Tibial nerve (tissue), 4 donors: ENCODE measurements around the gene EOLA1.
"Not testable (repeated sequence)": the region's sequence is repeated elsewhere in the genome, so short reads cannot be mapped to it uniquely, and the experiment has no call there.

Experiments
- EP300 ChIP-seq, 2 donors: sonication (generic); formaldehyde crosslinking; IDR thresholded peaks; one replicate each; pipeline ENCODE4 v1.6.1; 2017; ENCODE audit warnings: antibody characterized with exemption in 2 of 2, mild to moderate bottlenecking in 1 of 2
- TF ChIP-seq, protein P1 (sequence below), 5 experiments: fragments of 200-600 bp in 3 of 5; fragments of 450-650 bp in 2 of 5; sonication (generic) in 3 of 5; IDR thresholded peaks; one replicate each; pipeline ENCODE4 v1.5.1; 2016 to 2019; ENCODE audit warnings: antibody characterized with exemption in 5 of 5, mild to moderate bottlenecking in 3 of 5, moderate library complexity in 2 of 5

DNA sequence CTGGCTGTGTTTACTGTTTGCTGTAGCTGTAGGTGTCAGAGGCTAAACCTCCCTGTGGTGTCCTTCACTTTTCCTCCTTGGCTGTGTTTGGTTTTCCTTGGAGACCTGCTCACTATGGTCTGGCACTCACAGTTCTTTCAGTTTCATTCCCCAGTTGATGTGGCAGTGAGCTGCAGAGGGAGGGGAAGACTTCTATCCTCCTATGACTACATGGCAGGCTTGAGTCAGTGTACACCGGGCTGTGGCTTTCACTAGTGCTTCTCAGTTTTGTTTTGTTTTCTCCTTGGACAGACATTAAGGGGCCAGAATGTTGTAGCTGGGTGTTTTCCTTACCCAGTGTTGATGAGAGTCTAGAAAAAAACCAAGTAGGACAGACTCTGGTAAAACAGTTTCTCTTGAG lies 32.6 kb downstream of the EOLA1 start:
- TF ChIP-seq, protein P1, sequence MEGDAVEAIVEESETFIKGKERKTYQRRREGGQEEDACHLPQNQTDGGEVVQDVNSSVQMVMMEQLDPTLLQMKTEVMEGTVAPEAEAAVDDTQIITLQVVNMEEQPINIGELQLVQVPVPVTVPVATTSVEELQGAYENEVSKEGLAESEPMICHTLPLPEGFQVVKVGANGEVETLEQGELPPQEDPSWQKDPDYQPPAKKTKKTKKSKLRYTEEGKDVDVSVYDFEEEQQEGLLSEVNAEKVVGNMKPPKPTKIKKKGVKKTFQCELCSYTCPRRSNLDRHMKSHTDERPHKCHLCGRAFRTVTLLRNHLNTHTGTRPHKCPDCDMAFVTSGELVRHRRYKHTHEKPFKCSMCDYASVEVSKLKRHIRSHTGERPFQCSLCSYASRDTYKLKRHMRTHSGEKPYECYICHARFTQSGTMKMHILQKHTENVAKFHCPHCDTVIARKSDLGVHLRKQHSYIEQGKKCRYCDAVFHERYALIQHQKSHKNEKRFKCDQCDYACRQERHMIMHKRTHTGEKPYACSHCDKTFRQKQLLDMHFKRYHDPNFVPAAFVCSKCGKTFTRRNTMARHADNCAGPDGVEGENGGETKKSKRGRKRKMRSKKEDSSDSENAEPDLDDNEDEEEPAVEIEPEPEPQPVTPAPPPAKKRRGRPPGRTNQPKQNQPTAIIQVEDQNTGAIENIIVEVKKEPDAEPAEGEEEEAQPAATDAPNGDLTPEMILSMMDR (IDR thresholded peaks at IDR 0.05): not testable (repeated sequence)
- not testable (repeated sequence) for TF ChIP-seq EP300 (IDR thresholded peaks at IDR 0.05)
